Measurements from ENCODE around the gene MCMBP. TPM values are rescaled to one million over a fixed set of nuclear protein-coding genes. Genes with fewer than 3 reads are reported as not detected.

Gene MCMBP
- total RNA-seq, 1 experiment from 2014 or later: 87.1 TPM

- Histone ChIP-seq H3T11ph (ENCODE audit: low read length) (no peak overlapping the region), H4K5ac (ENCODE audit: insufficient read length, low read depth, low read length) (no peak overlapping the region), H3K4ac (ENCODE audit: low read depth, low read length) (no peak overlapping the region), H4K20me1 (ENCODE audit: control insufficient read depth, insufficient read depth, insufficient read length) (no peaks in the 10 kb centered on the region), H2BK5ac (ENCODE audit: insufficient read length, low read length) (no peak overlapping the region), H2BK15ac (ENCODE audit: low read depth, low read length) (no peak overlapping the region), H3K27ac (ENCODE audit: insufficient read length, low read depth, low read length) (no peak overlapping the region), H3K4me1 (ENCODE audit: insufficient read depth, low read length) (no peaks in the 10 kb centered on the region), H3K14ac (ENCODE audit: insufficient read depth, low read length) (no peak overlapping the region), H3K79me1 (ENCODE audit: insufficient read depth, low read depth, low read length, poor library complexity, severe bottlenecking) (no peaks in the 10 kb centered on the region), H3K23me2 (ENCODE audit: insufficient read length, low read depth, low read length, poor library complexity, severe bottlenecking) (no peaks in the 10 kb centered on the region), H3K79me2 (ENCODE audit: insufficient read depth, low read length) (no peaks in the 10 kb centered on the region), H2BK20ac (ENCODE audit: low read depth, low read length, poor library complexity, severe bottlenecking) (no peak overlapping the region), H3K18ac (ENCODE audit: insufficient read length, low read depth, low read length) (no peak overlapping the region), H2AFZ (ENCODE audit: low read length) (no peak overlapping the region), H3K56ac (ENCODE audit: insufficient read length, low read depth, low read length) (no peak overlapping the region), H3K9me3 (ENCODE audit: control insufficient read depth, low read depth, low read length) (no peaks in the 10 kb centered on the region), H4K91ac (ENCODE audit: insufficient read length, low read depth, low read length) (no peak overlapping the region), H3K23ac (ENCODE audit: insufficient read length, low read depth, low read length) (no peak overlapping the region), H2BK120ac (ENCODE audit: low read depth, low read length, poor library complexity, severe bottlenecking) (no peak overlapping the region), H2AK5ac (ENCODE audit: insufficient read length, low read length) (no peak overlapping the region), H3K9ac (ENCODE audit: extremely low read depth, insufficient read length, low read length) (no peak overlapping the region), H3K4me2 (ENCODE audit: insufficient read depth, insufficient read length, low read length) (no peak overlapping the region), H2BK12ac (ENCODE audit: insufficient read length, low read depth, low read length) (no peak overlapping the region), H3K27me3 (ENCODE audit: insufficient read depth, low read length) (no peaks in the 10 kb centered on the region), H4K8ac (replicated peaks; ENCODE audit: insufficient read length, low read depth, low read length) (no peak overlapping the region)
- Mint-ChIP-seq H3K4me3 (no peak overlapping the region), H3K4me1 (no peaks in the 10 kb centered on the region), H3K27me3 (ENCODE audit: low read depth) (no peaks in the 10 kb centered on the region), H3K9me3 (no peaks in the 10 kb centered on the region), H3K27ac (no peak overlapping the region), H3K36me3 (ENCODE audit: insufficient read depth in 1 of 3, low read depth in 3 of 3) (peaks cover 0 to 13% (median 7%) of the 10 kb centered on the region in 3 experiments; a peak in 4 of 7 replicates)
- TF ChIP-seq CTCF (conservative IDR thresholded peaks at IDR 0.05): no peak
- DNase-seq: no peak
- no CpG with 5 or more reads among the region's 3 CpGs for WGBS (ENCODE audit: extremely low coverage, insufficient read length, low lambda C conversion rate)
Measured at GRCh38 chr10:119807960-119808697, 64.5 kb downstream of the MCMBP start.
